PC-9 (cell line): Measurements from ENCODE around the gene KCNMB2.

Experiments
- EZH2 ChIP-seq: fragments of 200-600 bp; sonication (generic); IDR thresholded peaks from 2 replicates; pipeline ENCODE4 v1.8.0; 2017; ENCODE audit warnings: antibody characterized with exemption, low read depth
- TF ChIP-seq, protein P1 (sequence below): fragments of 200-600 bp; sonication (generic); conservative IDR thresholded peaks from 2 replicates; pipeline ENCODE4 v1.6.1; 2017; ENCODE audit warnings: mixed run types, antibody characterized with exemption, mild to moderate bottlenecking, moderate library complexity

DNA sequence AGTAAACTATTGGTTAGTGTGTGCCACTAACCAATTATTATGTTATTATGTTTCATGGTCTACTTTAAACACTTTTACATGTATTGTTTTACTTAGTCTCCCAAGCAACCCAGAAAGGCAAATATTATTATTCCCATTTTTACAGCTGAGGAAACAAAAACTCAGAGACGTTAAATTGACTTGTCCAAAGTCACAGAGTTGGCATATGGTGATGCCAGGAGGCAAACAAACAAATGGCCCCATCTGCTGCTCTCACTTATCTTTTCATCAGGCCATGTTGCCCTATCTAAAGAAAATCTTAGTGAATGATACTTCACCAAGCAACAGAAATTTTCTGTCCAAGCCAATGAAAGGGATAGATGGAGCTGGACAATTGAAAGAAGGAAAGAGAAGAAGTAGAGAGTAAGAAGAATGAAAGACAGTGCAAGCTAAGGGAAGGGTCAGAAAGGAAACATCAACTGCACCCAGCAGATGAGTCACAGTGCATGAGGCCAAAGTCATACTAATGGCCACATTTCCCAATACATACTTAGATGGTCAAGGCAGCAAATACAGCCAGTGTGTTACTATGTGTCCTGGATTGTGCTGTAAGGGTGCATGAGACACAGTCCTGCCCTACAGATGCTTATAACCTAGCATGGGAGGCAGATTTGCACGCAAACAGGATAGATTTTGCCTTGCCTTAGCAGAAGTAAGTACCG is 266.9 kb downstream of the KCNMB2 start:
- TF ChIP-seq, protein P1, sequence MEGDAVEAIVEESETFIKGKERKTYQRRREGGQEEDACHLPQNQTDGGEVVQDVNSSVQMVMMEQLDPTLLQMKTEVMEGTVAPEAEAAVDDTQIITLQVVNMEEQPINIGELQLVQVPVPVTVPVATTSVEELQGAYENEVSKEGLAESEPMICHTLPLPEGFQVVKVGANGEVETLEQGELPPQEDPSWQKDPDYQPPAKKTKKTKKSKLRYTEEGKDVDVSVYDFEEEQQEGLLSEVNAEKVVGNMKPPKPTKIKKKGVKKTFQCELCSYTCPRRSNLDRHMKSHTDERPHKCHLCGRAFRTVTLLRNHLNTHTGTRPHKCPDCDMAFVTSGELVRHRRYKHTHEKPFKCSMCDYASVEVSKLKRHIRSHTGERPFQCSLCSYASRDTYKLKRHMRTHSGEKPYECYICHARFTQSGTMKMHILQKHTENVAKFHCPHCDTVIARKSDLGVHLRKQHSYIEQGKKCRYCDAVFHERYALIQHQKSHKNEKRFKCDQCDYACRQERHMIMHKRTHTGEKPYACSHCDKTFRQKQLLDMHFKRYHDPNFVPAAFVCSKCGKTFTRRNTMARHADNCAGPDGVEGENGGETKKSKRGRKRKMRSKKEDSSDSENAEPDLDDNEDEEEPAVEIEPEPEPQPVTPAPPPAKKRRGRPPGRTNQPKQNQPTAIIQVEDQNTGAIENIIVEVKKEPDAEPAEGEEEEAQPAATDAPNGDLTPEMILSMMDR = no peak
- TF ChIP-seq EZH2 = no peak
